HepG2 (cell line): ENCODE measurements around the gene AP2S1. TPM values are rescaled to one million over a fixed set of nuclear protein-coding genes. Genes with fewer than 3 reads are reported as not detected.
A peak's percentile ranks its signal among the peaks of the same experiment; 100 is the strongest.

Source experiments
- ADNP ChIP-seq: sonication (generic); formaldehyde crosslinking; IDR thresholded peaks from 2 replicates; pipeline ENCODE4 v1.4.0; 2020; ENCODE audit warnings: missing genetic modification reagents
- CHCHD3 ChIP-seq: sonication (generic); formaldehyde crosslinking; IDR thresholded peaks from 2 replicates; pipeline ENCODE4 v1.8.0; 2022; ENCODE audit warnings: mild to moderate bottlenecking, missing genetic modification reagents, moderate library complexity
- HES4 ChIP-seq: sonication (generic); formaldehyde crosslinking; IDR thresholded peaks from 2 replicates; pipeline ENCODE4 v1.9.0; 2021; ENCODE audit warnings: mild to moderate bottlenecking, missing genetic modification reagents, borderline replicate concordance
- KAT8 ChIP-seq: IDR thresholded peaks from 2 replicates; pipeline ENCODE4 v1.6.1; 2016; ENCODE audit warnings: missing genetic modification reagents, missing compliant biosample characterization
- LBX2 ChIP-seq: sonication (generic); formaldehyde crosslinking; IDR thresholded peaks from 2 replicates; pipeline ENCODE4 v1.5.0; 2020; ENCODE audit warnings: missing genetic modification reagents, mild to moderate bottlenecking, borderline replicate concordance
- MAFG ChIP-seq: sonication (generic); formaldehyde crosslinking; IDR thresholded peaks from 2 replicates; pipeline ENCODE4 v1.5.1; 2020; ENCODE audit warnings: mild to moderate bottlenecking, missing genetic modification reagents
- PAX8 ChIP-seq: sonication (generic); formaldehyde crosslinking; IDR thresholded peaks from 2 replicates; pipeline ENCODE4 v1.8.0; 2022; ENCODE audit warnings: mild to moderate bottlenecking, missing genetic modification reagents, borderline replicate concordance
- RBAK ChIP-seq: sonication (generic); formaldehyde crosslinking; IDR thresholded peaks from 2 replicates; pipeline ENCODE4 v1.5.1; 2020; ENCODE audit warnings: mild to moderate bottlenecking, missing genetic modification reagents
- RFX3 ChIP-seq: IDR thresholded peaks from 2 replicates; pipeline ENCODE4 v1.6.1; 2016; ENCODE audit warnings: missing biosample characterization, missing genetic modification reagents
- RORA ChIP-seq: sonication (generic); formaldehyde crosslinking; IDR thresholded peaks from 2 replicates; pipeline ENCODE4 v1.5.0; 2020; ENCODE audit warnings: mild to moderate bottlenecking, missing genetic modification reagents, moderate library complexity
- SALL1 ChIP-seq: sonication (generic); formaldehyde crosslinking; IDR thresholded peaks from 2 replicates; pipeline ENCODE4 v1.8.0; 2022; ENCODE audit warnings: mild to moderate bottlenecking, missing genetic modification reagents
- SRY ChIP-seq: sonication (generic); formaldehyde crosslinking; IDR thresholded peaks from 2 replicates; pipeline ENCODE4 v1.8.0; 2022; ENCODE audit warnings: mild to moderate bottlenecking, missing genetic modification reagents
- THRA ChIP-seq: sonication (generic); formaldehyde crosslinking; IDR thresholded peaks from 2 replicates; pipeline ENCODE4 v1.4.0; 2020; ENCODE audit warnings: missing genetic modification reagents, borderline replicate concordance
- ZNF224 ChIP-seq: sonication (generic); formaldehyde crosslinking; IDR thresholded peaks from 2 replicates; pipeline ENCODE4 v1.5.0; 2020; ENCODE audit warnings: mild to moderate bottlenecking, missing genetic modification reagents
- ZNF225 ChIP-seq: sonication (generic); formaldehyde crosslinking; IDR thresholded peaks from 2 replicates; pipeline ENCODE4 v1.4.0; 2020; ENCODE audit warnings: mild to moderate bottlenecking, missing genetic modification reagents
- ZNF446 ChIP-seq: sonication (generic); formaldehyde crosslinking; IDR thresholded peaks from 2 replicates; pipeline ENCODE4 v1.5.0; 2020; ENCODE audit warnings: mild to moderate bottlenecking, missing genetic modification reagents
- ZNF607 ChIP-seq: sonication (generic); formaldehyde crosslinking; IDR thresholded peaks from 2 replicates; pipeline ENCODE4 v1.5.1; 2020; ENCODE audit warnings: missing genetic modification reagents, mild to moderate bottlenecking, borderline replicate concordance
- ZNF616 ChIP-seq: sonication (generic); formaldehyde crosslinking; IDR thresholded peaks from 2 replicates; pipeline ENCODE4 v1.5.0; 2020; ENCODE audit warnings: low read depth, mild to moderate bottlenecking, missing genetic modification reagents
- ZNF790 ChIP-seq: sonication (generic); formaldehyde crosslinking; IDR thresholded peaks from 2 replicates; pipeline ENCODE4 v1.8.0; 2022; ENCODE audit warnings: missing genetic modification reagents, mild to moderate bottlenecking, borderline replicate concordance
- polyA plus RNA-seq, 8 experiments: library from polyadenylated mRNA; depleted of rRNA in 3 of 8; stranded (reverse) in 7 of 8; unstranded in 1 of 8; fragments of >200 nt; fragmentation: Illumina TruSeq in 4 of 8; extraction: Trizol in 4 of 8; gene quantifications; 2 replicates each; pipeline versions ENCODE4 v1.2.1 to v1.2.3, GENCODE V29; 2011 to 2016; ENCODE audit warnings: low read depth in 4 of 8, missing spikeins in 1 of 8, mixed read lengths in 1 of 8; ENCODE audit not compliant: insufficient read depth in 1 of 8
- total RNA-seq, 5 experiments: library from RNA; depleted of rRNA; stranded (reverse); fragments of >200 nt; fragmentation: Illumina TruSeq; extraction: Trizol; gene quantifications; 2 replicates each; pipeline ENCODE4 v1.2.3, GENCODE V29; 2016; ENCODE audit warnings: low read depth in 1 of 5
- TF ChIP-seq, protein P1 (sequence below): sonication (generic); formaldehyde crosslinking; IDR thresholded peaks from 2 replicates; pipeline ENCODE4 v1.4.0; 2020; ENCODE audit warnings: missing genetic modification reagents
- TF ChIP-seq, protein P2 (sequence below): sonication (generic); formaldehyde crosslinking; IDR thresholded peaks from 2 replicates; pipeline ENCODE4 v1.8.0; 2022; ENCODE audit warnings: missing genetic modification reagents, mild to moderate bottlenecking, moderate library complexity, borderline replicate concordance
- TF ChIP-seq, protein P3 (sequence below): sonication (generic); formaldehyde crosslinking; IDR thresholded peaks from 2 replicates; pipeline ENCODE4 v1.4.0; 2020; ENCODE audit warnings: missing genetic modification reagents

The AP2S1 gene
- total and polyA plus RNA-seq, 2 of the 13 experiments (the other 11 are each of a cell fraction or from before 2014, with no cell fraction given) = 45.2 to 86.1 TPM

DNA sequence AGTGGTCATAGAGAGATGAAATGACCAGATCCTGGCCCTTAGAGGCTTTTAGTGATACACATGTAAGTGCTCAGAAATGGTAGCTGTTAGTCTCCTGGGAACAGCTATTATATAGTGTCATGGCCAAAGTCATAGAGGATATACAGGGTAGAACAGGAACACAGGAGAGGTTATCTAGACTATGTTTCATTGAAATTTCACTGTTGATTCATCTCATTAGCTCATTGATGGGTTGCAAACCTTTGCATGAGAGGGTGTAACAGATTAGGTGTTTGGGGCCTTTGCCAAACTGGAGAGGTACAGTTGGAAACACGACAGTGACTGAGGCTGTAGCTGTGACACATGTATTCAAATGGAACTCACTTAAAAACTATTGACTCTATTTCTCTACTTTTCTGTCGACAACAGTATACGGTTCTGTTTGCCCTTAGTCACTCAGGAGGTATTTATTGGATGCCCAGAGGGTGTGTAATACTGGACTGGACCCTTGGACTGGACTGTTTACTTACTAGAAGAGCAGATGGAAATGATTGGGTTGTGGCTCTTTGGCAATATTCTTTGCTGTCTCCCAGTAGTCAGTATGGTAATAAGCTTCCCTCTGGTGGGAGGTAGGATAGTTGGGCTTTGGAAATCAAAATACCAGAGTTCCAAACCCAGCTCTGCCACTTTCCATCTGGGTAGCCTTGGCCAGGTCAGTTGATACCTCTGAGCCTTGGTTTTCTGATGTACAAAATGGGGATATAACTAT is 40.0 kb upstream of the AP2S1 start (continued):
- TF ChIP-seq ZNF607 (CRISPR knock-in tag) (peak; percentile 58; the same call in 1 of the 2 replicates), SRY (no peak), CHCHD3 (no peak), LBX2 (no peak), KAT8 (peak; percentile 77), PAX8 (CRISPR knock-in tag) (no peak), THRA (CRISPR knock-in tag) (peak; percentile 56; the same call in 1 of the 2 replicates), RORA (no peak), HES4 (no peak), ZNF790 (CRISPR knock-in tag) (no peak), RFX3 (CRISPR knock-in tag) (0 out of 2 replicates have a peak, but pooled peaks have one; percentile 6), SALL1 (CRISPR knock-in tag) (peak; percentile 83; the same call in 1 of the 2 replicates), ZNF225 (CRISPR knock-in tag) (no peak), RBAK (CRISPR knock-in tag) (no peak), ZNF616 (CRISPR knock-in tag) (no peak), ZNF224 (CRISPR knock-in tag) (no peak), ZNF446 (CRISPR knock-in tag) (no peak), ADNP (CRISPR knock-in tag) (no peak), MAFG (no peak)
- TF ChIP-seq, protein P1, sequence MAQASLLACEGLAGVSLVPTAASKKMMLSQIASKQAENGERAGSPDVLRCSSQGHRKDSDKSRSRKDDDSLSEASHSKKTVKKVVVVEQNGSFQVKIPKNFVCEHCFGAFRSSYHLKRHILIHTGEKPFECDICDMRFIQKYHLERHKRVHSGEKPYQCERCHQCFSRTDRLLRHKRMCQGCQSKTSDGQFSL (CRISPR knock-in tag) = no peak
- TF ChIP-seq, protein P2, sequence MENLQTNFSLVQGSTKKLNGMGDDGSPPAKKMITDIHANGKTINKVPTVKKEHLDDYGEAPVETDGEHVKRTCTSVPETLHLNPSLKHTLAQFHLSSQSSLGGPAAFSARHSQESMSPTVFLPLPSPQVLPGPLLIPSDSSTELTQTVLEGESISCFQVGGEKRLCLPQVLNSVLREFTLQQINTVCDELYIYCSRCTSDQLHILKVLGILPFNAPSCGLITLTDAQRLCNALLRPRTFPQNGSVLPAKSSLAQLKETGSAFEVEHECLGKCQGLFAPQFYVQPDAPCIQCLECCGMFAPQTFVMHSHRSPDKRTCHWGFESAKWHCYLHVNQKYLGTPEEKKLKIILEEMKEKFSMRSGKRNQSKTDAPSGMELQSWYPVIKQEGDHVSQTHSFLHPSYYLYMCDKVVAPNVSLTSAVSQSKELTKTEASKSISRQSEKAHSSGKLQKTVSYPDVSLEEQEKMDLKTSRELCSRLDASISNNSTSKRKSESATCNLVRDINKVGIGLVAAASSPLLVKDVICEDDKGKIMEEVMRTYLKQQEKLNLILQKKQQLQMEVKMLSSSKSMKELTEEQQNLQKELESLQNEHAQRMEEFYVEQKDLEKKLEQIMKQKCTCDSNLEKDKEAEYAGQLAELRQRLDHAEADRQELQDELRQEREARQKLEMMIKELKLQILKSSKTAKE (CRISPR knock-in tag) = 0 out of 2 replicates have a peak, but pooled peaks have one; percentile 7
- TF ChIP-seq, protein P3, sequence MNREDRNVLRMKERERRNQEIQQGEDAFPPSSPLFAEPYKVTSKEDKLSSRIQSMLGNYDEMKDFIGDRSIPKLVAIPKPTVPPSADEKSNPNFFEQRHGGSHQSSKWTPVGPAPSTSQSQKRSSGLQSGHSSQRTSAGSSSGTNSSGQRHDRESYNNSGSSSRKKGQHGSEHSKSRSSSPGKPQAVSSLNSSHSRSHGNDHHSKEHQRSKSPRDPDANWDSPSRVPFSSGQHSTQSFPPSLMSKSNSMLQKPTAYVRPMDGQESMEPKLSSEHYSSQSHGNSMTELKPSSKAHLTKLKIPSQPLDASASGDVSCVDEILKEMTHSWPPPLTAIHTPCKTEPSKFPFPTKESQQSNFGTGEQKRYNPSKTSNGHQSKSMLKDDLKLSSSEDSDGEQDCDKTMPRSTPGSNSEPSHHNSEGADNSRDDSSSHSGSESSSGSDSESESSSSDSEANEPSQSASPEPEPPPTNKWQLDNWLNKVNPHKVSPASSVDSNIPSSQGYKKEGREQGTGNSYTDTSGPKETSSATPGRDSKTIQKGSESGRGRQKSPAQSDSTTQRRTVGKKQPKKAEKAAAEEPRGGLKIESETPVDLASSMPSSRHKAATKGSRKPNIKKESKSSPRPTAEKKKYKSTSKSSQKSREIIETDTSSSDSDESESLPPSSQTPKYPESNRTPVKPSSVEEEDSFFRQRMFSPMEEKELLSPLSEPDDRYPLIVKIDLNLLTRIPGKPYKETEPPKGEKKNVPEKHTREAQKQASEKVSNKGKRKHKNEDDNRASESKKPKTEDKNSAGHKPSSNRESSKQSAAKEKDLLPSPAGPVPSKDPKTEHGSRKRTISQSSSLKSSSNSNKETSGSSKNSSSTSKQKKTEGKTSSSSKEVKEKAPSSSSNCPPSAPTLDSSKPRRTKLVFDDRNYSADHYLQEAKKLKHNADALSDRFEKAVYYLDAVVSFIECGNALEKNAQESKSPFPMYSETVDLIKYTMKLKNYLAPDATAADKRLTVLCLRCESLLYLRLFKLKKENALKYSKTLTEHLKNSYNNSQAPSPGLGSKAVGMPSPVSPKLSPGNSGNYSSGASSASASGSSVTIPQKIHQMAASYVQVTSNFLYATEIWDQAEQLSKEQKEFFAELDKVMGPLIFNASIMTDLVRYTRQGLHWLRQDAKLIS = no peak
